HCT116 (cell line): Measurements from ENCODE around the gene ADAT3. TPM values are rescaled to one million over a fixed set of nuclear protein-coding genes. Genes with fewer than 3 reads are reported as not detected.

ENCODE experiments used
- ATAC-seq: fragments of 200-7000 bp; cut with Tn5 transposase; 2 replicates; pipeline ENCODE4 v1.9.1; 2020; ENCODE audit warnings: mild to moderate bottlenecking, moderate library complexity
- BruUV-seq: library from RNA; stranded (reverse); fragments of 400-500 nt; replicated peaks from 2 replicates; lab custom pipeline; 2021; lab: Mats Ljungman, UMichigan
- CTCF ChIA-PET: fragments of 300-600 bp; sonication (Branson Sonifier 250); formaldehyde crosslinking; loops from one replicate; lab custom pipeline; 2021; ENCODE audit warnings: antibody characterized with exemption; lab: Charles Lee
- POLR2A ChIA-PET: fragments of 300-600, 350-600 bp; sonication (Branson Sonifier 250); formaldehyde crosslinking; loops from one replicate; lab custom pipeline; 2021; ENCODE audit warnings: antibody characterized with exemption; lab: Charles Lee
- RAD21 ChIA-PET, 2 experiments: fragments of 300-600 bp; sonication (Branson Sonifier 250); formaldehyde crosslinking; loops; one replicate each; lab custom pipeline; 2023; ENCODE audit warnings: low total read pairs in 2 of 2; ENCODE audit not compliant: uncharacterized antibody in 2 of 2, unreplicated experiment in 2 of 2, low non-redundant PET in 1 of 2; lab: Charles Lee
- DNase-seq: peaks from one replicate; pipeline ENCODE4 v3.0.0-alpha.2; 2010; ENCODE audit warnings: low read depth, low spot score
- H2AFZ ChIP-seq: fragments of 200-600 bp; shearing (Covaris generic), sonication (generic); 2 replicates; pipeline ENCODE4 v1.6.1; 2017; ENCODE audit warnings: low read depth, mixed run types, mixed read lengths, antibody characterized with exemption, low read length; ENCODE audit not compliant: poor library complexity, severe bottlenecking
- H3K27ac ChIP-seq: 2 replicates; pipeline ENCODE4 v1.5.1; 2012; ENCODE audit warnings: low read depth, low read length
- H3K27me3 ChIP-seq: fragments of 200-600 bp; sonication (generic); 2 replicates; pipeline ENCODE4 v1.6.1; 2016; ENCODE audit warnings: mixed run types, low read length, mixed read lengths; ENCODE audit not compliant: insufficient read depth
- H3K36me3 ChIP-seq, 2 experiments: fragments of 200-500 bp in 1 of 2; fragments of 200-600 bp in 1 of 2; sonication (Bioruptor generic) in 1 of 2; sonication (generic) in 1 of 2; 2 replicates each; pipeline versions ENCODE4 v1.5.1 to v1.6.1; 2014 to 2016; ENCODE audit warnings: low read length in 2 of 2, inconsistent platforms in 1 of 2, mixed read lengths in 1 of 2, mixed run types in 1 of 2; ENCODE audit not compliant: insufficient read depth in 2 of 2, control insufficient read depth in 1 of 2
- H3K4me1 ChIP-seq, 2 experiments: fragments of 200-600 bp in 1 of 2; sonication (generic) in 1 of 2; 2 replicates each; pipeline versions ENCODE4 v1.5.1 to v1.6.1; 2012 to 2017; ENCODE audit warnings: low read length in 2 of 2, inconsistent platforms in 1 of 2, mild to moderate bottlenecking in 1 of 2, mixed read lengths in 1 of 2, mixed run types in 1 of 2, moderate library complexity in 1 of 2; ENCODE audit not compliant: insufficient read depth in 2 of 2, control insufficient read depth in 1 of 2
- H3K4me2 ChIP-seq: fragments of 200-600 bp; sonication (generic); 2 replicates; pipeline ENCODE4 v1.6.1; 2017; ENCODE audit warnings: mixed run types, low read length, mixed read lengths
- H3K4me3 ChIP-seq, 2 experiments: fragments of 200-600 bp in 1 of 2; sonication (generic) in 1 of 2; replicated peaks in 1 of 2; 2 replicates each; pipeline ENCODE4 v1.5.1; 2011 to 2016; ENCODE audit warnings: low read length in 2 of 2, control low read depth in 1 of 2, low read depth in 1 of 2, mild to moderate bottlenecking in 1 of 2, mixed read lengths in 1 of 2, mixed run types in 1 of 2
- H3K79me2 ChIP-seq: fragments of 200-600 bp; sonication (generic); 2 replicates; pipeline ENCODE4 v1.6.1; 2017; ENCODE audit warnings: mild to moderate bottlenecking, mixed run types, low read length, moderate library complexity, mixed read lengths; ENCODE audit not compliant: insufficient read depth
- H3K9ac ChIP-seq: fragments of 200-600 bp; sonication (generic); 2 replicates; pipeline ENCODE4 v1.6.1; 2016; ENCODE audit warnings: low read length, mixed read lengths
- H3K9me2 ChIP-seq: fragments of 200-600 bp; sonication (generic), shearing (Covaris generic); 2 replicates; pipeline ENCODE4 v1.6.1; 2017; ENCODE audit warnings: mixed run types, mild to moderate bottlenecking, moderate library complexity; ENCODE audit not compliant: insufficient read depth
- H3K9me3 ChIP-seq, 2 experiments: fragments of 200-500 bp in 1 of 2; fragments of 200-600 bp in 1 of 2; sonication (Bioruptor generic) in 1 of 2; sonication (generic) in 1 of 2; 2 replicates each; pipeline ENCODE4 v1.6.1; 2014 to 2017; ENCODE audit warnings: low read length in 2 of 2, mixed read lengths in 2 of 2, inconsistent platforms in 1 of 2, low read depth in 1 of 2, mild to moderate bottlenecking in 1 of 2, mixed run types in 1 of 2, moderate library complexity in 1 of 2; ENCODE audit not compliant: control insufficient read depth in 1 of 2, insufficient read depth in 1 of 2
- H4K20me1 ChIP-seq: fragments of 200-600 bp; sonication (generic), shearing (Covaris generic); 2 replicates; pipeline ENCODE4 v1.6.1; 2017; ENCODE audit warnings: mixed run types, mild to moderate bottlenecking, moderate library complexity; ENCODE audit not compliant: insufficient read depth
- ATF3 ChIP-seq: IDR thresholded peaks from 2 replicates; pipeline ENCODE4 v1.6.1; 2012
- CBX3 ChIP-seq: IDR thresholded peaks from 2 replicates; pipeline ENCODE4 v1.6.1; 2012; ENCODE audit warnings: low read depth
- CEBPB ChIP-seq: IDR thresholded peaks from 2 replicates; pipeline ENCODE4 v1.6.1; 2012; ENCODE audit warnings: low read depth
- ELF1 ChIP-seq: IDR thresholded peaks from 2 replicates; pipeline ENCODE4 v1.6.1; 2012; ENCODE audit warnings: low read depth, borderline replicate concordance
- EZH2phosphoT487 ChIP-seq: fragments of 200-600 bp; IDR thresholded peaks from 2 replicates; pipeline ENCODE4 v1.6.1; 2018; ENCODE audit warnings: antibody characterized with exemption, borderline replicate concordance
- JUND ChIP-seq: IDR thresholded peaks from 2 replicates; pipeline ENCODE4 v1.6.1; 2012
- POLR2AphosphoS5 ChIP-seq: IDR thresholded peaks from 2 replicates; pipeline ENCODE4 v1.6.1; 2011; ENCODE audit warnings: mild to moderate bottlenecking, low read depth, low read length, moderate library complexity
- RAD21 ChIP-seq: IDR thresholded peaks from 2 replicates; pipeline ENCODE4 v1.6.1; 2012; ENCODE audit warnings: low read depth, mild to moderate bottlenecking
- SIN3A ChIP-seq: IDR thresholded peaks from 2 replicates; pipeline ENCODE4 v1.6.1; 2012; ENCODE audit warnings: low read depth
- SP1 ChIP-seq: IDR thresholded peaks from 2 replicates; pipeline ENCODE4 v1.6.1; 2012; ENCODE audit warnings: low read depth
- TCF7L2 ChIP-seq: IDR thresholded peaks from 2 replicates; pipeline ENCODE4 v1.7.0; 2011; ENCODE audit warnings: borderline replicate concordance, inconsistent platforms; ENCODE audit not compliant: insufficient read depth, insufficient read length; ENCODE audit errors: extremely low read depth
- YY1 ChIP-seq: IDR thresholded peaks from 2 replicates; pipeline ENCODE4 v1.6.1; 2011; ENCODE audit warnings: low read length, low read depth, moderate library complexity, mild to moderate bottlenecking; ENCODE audit not compliant: insufficient replicate concordance; ENCODE audit errors: extremely low read depth
- ZBTB33 ChIP-seq: IDR thresholded peaks from 2 replicates; pipeline ENCODE4 v1.6.1; 2011; ENCODE audit warnings: mild to moderate bottlenecking, low read length, moderate library complexity; ENCODE audit not compliant: insufficient replicate concordance; ENCODE audit errors: extremely low read depth
- ZFX ChIP-seq: fragments of 450-650 bp; IDR thresholded peaks from 2 replicates; pipeline ENCODE4 v1.6.1; 2017
- intact Hi-C: fragments of 100-400 bp; cut with micrococcal nuclease; formaldehyde crosslinking; loops from 2 replicates; pipeline ENCODE4 v1.10.0; 2022
- total RNA-seq: library from RNA; stranded (reverse); gene quantifications from one replicate; pipeline ENCODE4 v1.2.1, GENCODE V29; 2021; ENCODE audit not compliant: unreplicated experiment

ADAT3 gene
- total RNA-seq, 1 experiment from 2014 or later: 15.9 TPM

GRCh38 chr19:1962674-1963073 is 57.5 kb downstream of the ADAT3 start:
- H3K79me2 ChIP-seq: peaks cover 67% of the 10 kb centered on the region
- BruUV-seq: no TSS peak

More at GRCh38 chr19:1962674-1963073, 57.5 kb downstream of the ADAT3 start:
- Histone ChIP-seq H3K4me1 (no peaks in the 10 kb centered on the region), H3K27ac (no peak overlapping the region), H3K9me2 (no peaks in the 10 kb centered on the region), H3K4me2 (no peak overlapping the region), H3K9ac (no peak overlapping the region), H3K9me3 (no peaks in the 10 kb centered on the region), H2AFZ (no peak overlapping the region), H3K4me3 (no peak overlapping the region), H3K27me3 (no peaks in the 10 kb centered on the region), H3K36me3 (peaks cover 0 to 3% of the 10 kb centered on the region in 2 experiments; a peak in 1 of 4 replicates), H4K20me1 (no peaks in the 10 kb centered on the region)
- no peak for TF ChIP-seq TCF7L2
- no peak for TF ChIP-seq CBX3
- no peak for TF ChIP-seq ELF1
- no peak for TF ChIP-seq EZH2phosphoT487
- TF ChIP-seq RAD21: no peak
- TF ChIP-seq ATF3: no peak
- no peak for TF ChIP-seq SIN3A
- no peak for TF ChIP-seq SP1
- no peak for TF ChIP-seq ZFX
- TF ChIP-seq ZBTB33: no peak
- no peak for TF ChIP-seq JUND
- TF ChIP-seq POLR2AphosphoS5: no peak
- no peak for TF ChIP-seq CEBPB
- TF ChIP-seq YY1: no peak
- intact Hi-C loops: no loop called here
- no peak for DNase-seq
- ChIA-PET CTCF (no interaction called here), RAD21 (no interaction called here), POLR2A (no interaction called here)
- ATAC-seq: no peak

Other genes with a start within 250 kb of the ADAT3 start
- gene ONECUT3, start 151.9 kb upstream of the ADAT3 start, total RNA-seq: 22.1 TPM
- 17.0 TPM for gene ATP8B3, start 93.1 kb upstream of the ADAT3 start, total RNA-seq
- gene REXO1, start 56.9 kb upstream of the ADAT3 start, total RNA-seq: 52.2 TPM
- 64.3 TPM for gene KLF16, start 41.8 kb upstream of the ADAT3 start, total RNA-seq
- gene ABHD17A, start 19.9 kb upstream of the ADAT3 start, total RNA-seq: 68.2 TPM
- 63.3 TPM for gene SCAMP4, start within 50 bp of the ADAT3 start, total RNA-seq
- gene CSNK1G2, start 35.8 kb downstream of the ADAT3 start, total RNA-seq: 97.9 TPM
- 112 TPM for gene BTBD2, start 110.3 kb downstream of the ADAT3 start, total RNA-seq
- gene MKNK2, start 145.8 kb downstream of the ADAT3 start, total RNA-seq: 271 TPM
- gene MOB3A, start 190.9 kb downstream of the ADAT3 start, total RNA-seq: 32.1 TPM
- gene IZUMO4, start 191.5 kb downstream of the ADAT3 start, total RNA-seq: 6.1 TPM
- 137 TPM for gene AP3D1, start 246.2 kb downstream of the ADAT3 start, total RNA-seq